UCSD-AML1 (cell line): Measurements from ENCODE around the gene PI4KA.
"Not testable (repeated sequence)": the region's sequence is repeated elsewhere in the genome, so short reads cannot be mapped to it uniquely, and the experiment has no call there.

Experiments
- DNase-seq: peaks from one replicate; lab custom pipeline; 2025; ENCODE audit not compliant: unreplicated experiment; lab: John Stamatoyannopoulos, UW

Gene PI4KA

GRCh38 chr22:20858615-20859416 lies at the start of gene PI4KA, which contains the start of gene SNAP29:
Gene PI4KA (minus strand): TSS chr22:20858811. CDS start chr22:20858725, 86 bp downstream.
Gene SNAP29 (plus strand): TSS chr22:20859007. CDS start chr22:20859111, 104 bp downstream.
- peak; percentile 99 for DNase-seq

DNA sequence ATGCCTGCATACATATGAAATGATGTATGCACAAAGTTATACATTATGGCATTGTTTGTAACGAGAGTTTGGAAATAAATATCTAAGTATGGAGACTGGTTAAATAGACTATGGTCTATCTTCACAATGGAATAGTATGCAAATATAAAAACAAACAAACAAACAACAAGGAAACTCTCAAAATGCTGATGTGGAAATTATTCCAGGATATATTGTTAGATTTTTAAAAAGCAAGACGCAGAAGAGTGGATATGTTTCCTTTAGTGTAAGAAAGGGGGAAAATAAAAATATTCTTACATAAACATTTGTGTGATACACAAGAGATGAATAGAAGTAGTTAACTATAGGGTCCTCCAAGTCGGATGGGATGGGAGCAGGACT lies 47.8 kb upstream of the PI4KA start:
- DNase-seq: no peak

DNA sequence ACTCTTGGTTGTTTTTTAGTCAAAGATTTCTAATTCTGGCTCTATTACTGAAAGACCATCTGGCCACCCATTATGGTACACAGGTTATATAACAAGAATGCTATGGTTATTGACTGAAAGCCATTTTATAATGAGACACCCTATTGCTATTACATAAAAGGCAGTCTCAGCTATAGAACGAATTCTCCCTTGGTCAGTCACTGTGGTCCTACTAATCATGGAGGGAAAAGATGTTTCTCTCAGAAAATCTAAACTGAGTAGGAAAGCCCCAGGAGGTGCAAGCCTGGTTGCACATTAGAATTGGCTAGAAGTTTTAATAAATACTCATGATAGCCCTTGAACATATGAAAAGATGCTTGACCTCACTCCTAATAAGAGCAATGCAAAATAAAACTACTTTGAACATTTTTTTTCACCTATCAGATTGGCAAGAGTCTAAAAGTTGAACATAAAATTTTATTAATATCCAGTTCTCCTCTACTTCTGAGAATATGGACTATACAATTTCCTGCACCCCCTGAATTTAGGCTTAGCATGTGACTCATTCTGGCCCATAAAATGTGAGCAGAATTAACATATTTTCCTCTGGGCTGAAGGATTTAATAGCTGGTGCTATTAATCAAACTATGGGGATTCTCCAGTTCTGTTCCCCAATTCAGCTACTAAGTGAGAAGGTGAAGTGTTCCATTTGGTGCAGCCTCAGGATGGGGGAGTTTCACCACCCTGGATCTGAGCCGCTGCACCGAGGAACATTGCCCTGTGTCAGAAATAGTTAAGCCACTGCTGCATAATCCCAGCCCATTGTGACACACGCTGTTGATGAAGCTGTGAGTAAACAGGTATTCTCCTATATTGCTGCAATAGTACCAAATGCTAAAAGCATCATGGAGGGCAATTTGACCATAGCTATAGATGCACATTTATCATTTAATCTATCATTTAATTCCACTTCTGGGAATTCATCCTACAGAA lies 47.1 kb upstream of the PI4KA start:
- DNase-seq: no peak

- no peak for DNase-seq
Observed at GRCh38 chr22:20904980-20905355, 46.4 kb upstream of the PI4KA start.

- no peak for DNase-seq
Observed at GRCh38 chr22:20904008-20904979, 45.7 kb upstream of the PI4KA start.

DNA sequence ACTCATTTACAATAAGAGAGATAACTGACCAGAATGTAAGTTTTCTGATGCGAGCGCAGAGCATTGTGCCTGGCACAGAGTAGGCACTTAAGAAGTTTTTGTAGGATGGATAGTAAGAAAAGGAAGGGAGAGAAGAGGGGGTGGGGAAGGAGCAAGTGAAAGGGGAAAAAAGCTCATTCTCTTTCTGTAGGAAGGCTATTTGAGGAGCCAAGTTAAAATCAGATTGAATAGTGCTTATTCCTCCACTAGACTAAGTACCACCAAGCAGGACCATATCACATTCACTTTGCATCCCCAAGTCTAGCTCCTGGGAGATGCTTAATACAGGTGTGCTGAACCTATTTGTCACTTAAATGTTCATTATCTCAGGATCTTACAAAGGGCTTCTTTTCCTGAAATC lies 44.5 kb upstream of the PI4KA start:
- DNase-seq: no peak

DNA sequence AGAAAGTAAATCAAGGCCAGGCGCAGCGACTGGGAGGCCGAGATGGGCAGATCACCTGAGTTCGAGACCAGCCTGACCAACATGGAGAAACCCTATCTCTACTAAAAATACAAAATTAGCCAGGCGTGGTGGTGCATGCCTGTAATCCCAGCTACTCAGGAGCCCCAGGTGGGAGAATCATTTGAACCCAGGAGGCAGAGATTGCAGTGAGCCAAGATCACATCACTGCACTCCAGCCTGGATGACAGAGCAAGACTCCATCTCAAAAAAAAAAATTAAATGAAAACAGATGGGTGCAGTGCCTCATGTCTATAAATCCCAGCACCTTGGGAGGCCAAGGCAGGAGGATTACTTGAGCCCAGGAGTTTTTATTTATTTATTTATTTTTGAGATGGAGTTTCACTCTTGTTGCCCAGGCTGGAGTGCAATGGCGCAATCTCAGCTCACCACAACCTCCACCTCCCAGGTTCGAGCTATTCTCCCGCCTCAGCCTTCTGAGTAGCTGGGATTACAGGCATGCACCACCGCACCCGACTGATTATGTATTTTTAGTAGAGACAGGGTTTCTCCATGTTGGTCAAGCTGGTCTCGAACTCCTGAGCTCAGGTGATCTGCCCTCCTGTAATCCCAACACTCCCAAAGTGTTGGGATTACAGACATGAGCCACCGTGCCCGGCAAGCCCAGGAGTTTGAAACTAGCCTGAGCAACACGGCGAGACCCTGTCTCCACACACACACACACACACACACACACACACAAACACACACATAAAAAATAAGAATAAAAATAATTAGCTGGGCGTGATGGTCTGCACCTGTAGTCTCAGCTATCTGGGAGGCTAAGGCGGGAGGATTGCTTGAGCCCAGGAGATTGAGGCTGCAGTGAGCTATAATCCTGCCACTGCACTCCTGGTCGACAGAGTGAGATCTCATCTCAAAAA lies 42.8 kb upstream of the PI4KA start:
- not testable (repeated sequence) for DNase-seq

GRCh38 chr22:20899827-20900423 lies 41.3 kb upstream of the PI4KA start:
- DNase-seq: no peak

DNA sequence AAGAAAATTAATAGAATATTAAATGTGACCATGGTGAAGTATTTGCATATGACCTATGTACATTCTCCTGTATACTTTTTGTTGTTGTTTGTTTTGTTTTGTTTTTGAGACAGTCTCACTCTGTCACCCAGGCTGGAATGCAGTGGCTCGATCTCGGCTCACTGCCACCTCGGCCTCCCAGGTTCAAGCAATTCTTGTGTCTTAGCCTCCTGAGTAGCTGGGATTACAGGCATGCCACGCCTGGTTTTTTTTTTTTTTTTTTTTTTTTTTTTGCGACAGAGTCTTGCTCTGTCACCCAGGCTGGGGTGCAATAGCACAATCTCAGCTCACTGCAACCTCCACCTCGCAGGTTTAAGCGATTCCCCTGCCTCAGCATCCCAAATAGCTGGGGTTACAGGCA lies 39.1 kb upstream of the PI4KA start:
- not testable (repeated sequence) for DNase-seq

- DNase-seq: no peak
Observed at GRCh38 chr22:20890975-20891374, 32.4 kb upstream of the PI4KA start.

- no peak for DNase-seq
Observed at GRCh38 chr22:20889904-20890540, 31.4 kb upstream of the PI4KA start.

- DNase-seq: no peak
Observed at GRCh38 chr22:20889025-20889704, 30.6 kb upstream of the PI4KA start.

DNA sequence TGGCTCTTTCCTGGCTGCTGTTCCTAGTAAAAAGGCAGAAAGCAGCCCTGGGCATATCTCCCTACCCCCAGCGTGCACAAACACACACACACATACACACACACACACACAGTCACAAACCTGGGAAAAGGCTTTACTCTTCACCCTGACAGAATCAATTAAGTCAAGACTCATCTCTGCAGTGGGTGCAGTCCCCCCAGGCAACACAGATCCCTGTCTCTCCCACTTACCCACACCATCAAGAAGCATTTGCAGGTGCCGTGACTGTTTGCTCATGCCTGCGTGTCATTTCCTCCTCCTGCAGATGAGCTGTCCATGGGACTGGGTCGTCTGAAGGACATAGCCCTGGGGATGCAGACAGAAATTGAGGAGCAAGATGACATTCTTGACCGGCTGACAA lies 28.8 kb upstream of the PI4KA start:
- no peak for DNase-seq

DNA sequence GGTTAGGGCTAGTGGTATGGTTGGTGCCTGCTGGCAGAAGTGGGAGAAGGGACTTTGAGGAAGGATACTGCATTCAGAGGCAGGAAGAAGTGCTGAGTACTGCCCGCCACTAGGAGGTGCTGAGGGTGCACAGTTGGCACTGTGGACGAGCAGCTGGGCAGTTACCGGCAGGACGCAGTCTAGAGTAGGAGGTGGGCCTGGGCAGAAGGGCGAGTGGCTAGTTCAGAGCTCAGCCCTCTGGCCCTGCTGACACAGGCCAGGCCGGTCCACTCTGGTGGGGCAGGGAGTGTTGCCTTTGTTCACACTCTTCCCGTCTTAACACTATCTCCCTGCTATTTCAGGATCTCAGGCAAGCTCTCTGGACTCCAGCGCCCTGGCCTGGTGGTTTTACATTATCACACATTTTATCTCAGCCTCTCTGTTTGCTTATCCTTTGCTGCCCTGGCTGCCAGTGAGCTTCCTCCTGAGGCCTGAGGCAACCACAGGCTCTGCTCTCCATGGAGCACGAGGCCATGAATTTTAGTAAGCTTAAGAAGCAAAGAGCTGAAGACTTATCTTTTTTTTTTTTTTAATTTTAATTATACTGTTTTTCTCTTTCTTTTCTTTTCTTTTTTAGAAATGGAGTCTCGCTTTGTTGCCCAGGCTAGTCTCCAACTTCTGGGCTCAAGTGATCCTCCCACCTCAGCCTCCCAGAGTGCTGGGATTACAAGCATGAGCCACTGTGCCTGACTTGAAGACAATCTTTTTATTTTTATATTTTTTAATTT lies 27.1 kb upstream of the PI4KA start:
- peak; percentile 84 for DNase-seq

DNA sequence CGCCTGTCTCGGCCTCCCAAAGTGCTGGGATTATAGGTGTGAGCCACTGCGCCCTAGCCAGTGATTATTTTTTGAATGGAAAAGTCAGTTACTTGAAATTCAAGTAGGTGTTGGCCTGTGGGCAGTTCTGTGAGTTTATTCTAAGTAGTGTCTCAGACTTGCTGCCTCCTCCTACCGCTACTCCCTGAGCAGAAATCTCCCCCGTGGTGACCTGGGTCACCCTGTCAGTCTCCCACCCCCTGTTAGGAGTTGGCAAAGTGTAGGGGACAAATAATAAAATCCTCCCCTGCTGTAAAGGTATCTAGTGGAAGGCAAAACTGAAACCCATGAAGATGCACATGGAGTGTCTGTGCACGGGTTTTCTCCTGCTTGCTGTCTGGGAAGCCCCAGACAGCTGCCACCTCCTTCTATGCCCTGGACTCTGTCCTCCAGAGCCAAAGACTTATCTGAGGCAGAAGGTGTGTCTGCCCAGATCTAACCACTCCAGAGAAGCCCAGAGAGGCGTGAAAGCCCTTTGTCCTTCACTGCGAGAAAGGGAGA lies 26.5 kb upstream of the PI4KA start:
- no peak for DNase-seq

DNA sequence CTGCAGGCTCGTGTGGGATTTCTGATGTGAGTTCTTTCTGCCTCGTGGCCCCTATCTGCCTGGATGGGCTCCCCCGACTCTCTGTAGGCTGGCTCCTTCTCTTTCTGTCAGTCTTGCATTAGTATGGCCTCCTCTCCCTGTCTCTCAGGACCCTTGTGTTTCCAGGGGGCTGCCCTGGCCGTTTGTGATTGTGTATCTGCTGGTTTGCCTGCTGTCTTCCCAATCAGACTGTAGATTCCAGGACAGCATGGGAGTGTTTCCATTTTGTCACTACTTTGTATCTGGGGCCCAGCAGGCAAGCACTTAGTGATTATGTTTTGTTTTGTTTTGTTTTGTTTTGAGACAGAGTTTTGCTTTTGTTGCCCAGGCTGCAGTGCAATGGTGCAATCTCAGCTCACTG lies 25.8 kb upstream of the PI4KA start:
- no peak for DNase-seq

GRCh38 chr22:20882855-20883254 lies 24.2 kb upstream of the PI4KA start:
- no peak for DNase-seq
